ENCODE results near the gene NPLOC4. TPM values are rescaled to one million over a fixed set of nuclear protein-coding genes. Genes with fewer than 3 reads are reported as not detected.

The NPLOC4 gene
- polyA plus RNA-seq, 1 donor, result 71.8 TPM

GRCh38 chr17:81518785-81519283 is 118.1 kb downstream of the NPLOC4 start:
- no peak for DNase-seq

- no peak for DNase-seq
Observed at GRCh38 chr17:81518113-81518784, 118.7 kb downstream of the NPLOC4 start.

- DNase-seq, result no peak
Observed at GRCh38 chr17:81517339-81518112, 119.4 kb downstream of the NPLOC4 start.

GRCh38 chr17:81517009-81517338 is 119.9 kb downstream of the NPLOC4 start:
- no peak for DNase-seq

- DNase-seq, result no peak
Observed at GRCh38 chr17:81516439-81516838, 120.5 kb downstream of the NPLOC4 start.

GRCh38 chr17:81515530-81516041 is 121.3 kb downstream of the NPLOC4 start:
- no peak for DNase-seq

GRCh38 chr17:81514739-81515529 is 122.0 kb downstream of the NPLOC4 start:
- peak; percentile 78 for DNase-seq

- no peak for DNase-seq
Observed at GRCh38 chr17:81514489-81514738, 122.5 kb downstream of the NPLOC4 start.

- peak; percentile 67 for DNase-seq
Observed at GRCh38 chr17:81513753-81514488, 123.0 kb downstream of the NPLOC4 start.

GRCh38 chr17:81513372-81513752 is 123.5 kb downstream of the NPLOC4 start:
- no peak for DNase-seq

GRCh38 chr17:81512562-81513371 is 124.1 kb downstream of the NPLOC4 start, which contains the start of gene ACTG1:
Gene ACTG1, minus strand, starts transcription at chr17:81512799. Its CDS starts 445 bp downstream, at chr17:81512354.
- peak; percentile 92 for DNase-seq

- no peak for DNase-seq
Observed at GRCh38 chr17:81511804-81512561, 124.9 kb downstream of the NPLOC4 start.

GRCh38 chr17:81511554-81511803 is 125.4 kb downstream of the NPLOC4 start:
- DNase-seq, result no peak

- no peak for DNase-seq
Observed at GRCh38 chr17:81510785-81511553, 125.9 kb downstream of the NPLOC4 start.

- no peak for DNase-seq
Observed at GRCh38 chr17:81509972-81510784, 126.7 kb downstream of the NPLOC4 start.

- no peak for DNase-seq
Observed at GRCh38 chr17:81509207-81509971, 127.5 kb downstream of the NPLOC4 start.

GRCh38 chr17:81508639-81509206 is 128.2 kb downstream of the NPLOC4 start:
- no peak for DNase-seq
